ENCODE measurements around the gene CGB1. TPM values are rescaled to one million over a fixed set of nuclear protein-coding genes. Genes with fewer than 3 reads are reported as not detected.

Gene CGB1
- total and polyA plus RNA-seq, 9 of the 15 experiments (the other 6 are each of a cell fraction or from before 2014, with no cell fraction given), result not detected

- no peak overlapping the region for H3K9ac ChIP-seq (ENCODE audit: insufficient read depth in 1 of 2, low read depth in 2 of 2, low read length in 2 of 2)
- peak; percentile 42 for TF ChIP-seq NFYB (IDR thresholded peaks at IDR 0.05; ENCODE audit: extremely low read depth, insufficient read length)
- no peak for TF ChIP-seq ELF1 (tag; IDR thresholded peaks at IDR 0.05)
- TF ChIP-seq BRF1 (IDR thresholded peaks at IDR 0.05; ENCODE audit: borderline replicate concordance, extremely low read depth, insufficient read length), result no peak
- peak; percentile 50 for TF ChIP-seq SP2 (IDR thresholded peaks at IDR 0.05; ENCODE audit: extremely low read depth, low read depth, low read length, poor library complexity, severe bottlenecking)
- no peak for TF ChIP-seq ETS2 (tag; IDR thresholded peaks at IDR 0.05; ENCODE audit: borderline replicate concordance, poor library complexity, severe bottlenecking)
- peak; percentile 83 for TF ChIP-seq RFX1 (IDR thresholded peaks at IDR 0.05)
- TF ChIP-seq ZNF253 (CRISPR knock-in tag; conservative IDR thresholded peaks at IDR 0.05), result no peak
- TF ChIP-seq ZNF696 (CRISPR knock-in tag; conservative IDR thresholded peaks at IDR 0.05), result no peak
- TF ChIP-seq CTCFL (IDR thresholded peaks at IDR 0.05; ENCODE audit: borderline replicate concordance, insufficient read depth, low read depth, low read length, poor library complexity, severe bottlenecking), result no peak
- peaks cover 17 to 58% of the 10 kb centered on the region in 2 experiments; a peak in 3 of 5 replicates for H3K27me3 ChIP-seq (ENCODE audit: control insufficient read depth in 2 of 2, insufficient read depth in 2 of 2, low read length in 2 of 2)
- peaks cover 4% of the 10 kb centered on the region; the same call in 1 of the 2 replicates for H4K20me1 ChIP-seq (replicated peaks; ENCODE audit: control insufficient read depth, insufficient read depth, low read length)
- in situ Hi-C loops (cut with MboI), result no loop called here
- POLR2A ChIA-PET, result no interaction called here
- peaks cover 2 to 34% of the 10 kb centered on the region in 2 experiments; a peak in 3 of 5 replicates for H3K4me1 ChIP-seq (replicated peaks in 1 of 2; ENCODE audit: control insufficient read depth in 2 of 2, insufficient read depth in 2 of 2, low read length in 2 of 2)
- H3K79me2 ChIP-seq (ENCODE audit: control insufficient read depth, insufficient read depth, low read length), result no peaks in the 10 kb centered on the region
- CTCF ChIA-PET (ENCODE audit: low intra/inter-chr PET ratio), result no interaction called here
- ATAC-seq, result peak; percentile 65
- no peaks in the 10 kb centered on the region for H3K9me3 ChIP-seq (replicated peaks; ENCODE audit: control insufficient read depth, insufficient read depth, low read depth, low read length)
- H3K9me1 ChIP-seq (ENCODE audit: control insufficient read depth, insufficient read depth, low read length), result no peaks in the 10 kb centered on the region
- BruUV-seq (replicated peaks), result no TSS peak
- H3K4me2 ChIP-seq (ENCODE audit: insufficient read depth, low read length), result no peak overlapping the region
- H2AFZ ChIP-seq (ENCODE audit: low read depth, low read length), result no peak overlapping the region
- 9% methylated on average over 9 of the region's 10 CpGs for WGBS (ENCODE audit: insufficient coverage, low coverage, missing lambda C conversion rate)
- intact Hi-C loops (cut with micrococcal nuclease), result no loop called here
- H3K4me3 ChIP-seq, result no peak overlapping the region
- no peak overlapping the region for H3K27ac ChIP-seq (ENCODE audit: extremely low read depth, low read depth, low read length)
- peak; percentile 51 to 73 (median 66) for DNase-seq (ENCODE audit: extremely low read depth in 1 of 4, low spot score in 3 of 4)
- H3K36me3 ChIP-seq (ENCODE audit: control insufficient read depth, insufficient read depth, low read length), result no peaks in the 10 kb centered on the region
- no peak for FAIRE-seq
These were observed 21.9 kb upstream of the CGB1 start for GRCh38 chr19:49058562-49058961.

Data from K562 (cell line).